PC-3 (cell line): Measurements from ENCODE around the gene BAHD1. TPM values are rescaled to one million over a fixed set of nuclear protein-coding genes. Genes with fewer than 3 reads are reported as not detected.
A peak's percentile ranks its signal among the peaks of the same experiment; 100 is the strongest.

Experiments used
- ATAC-seq: fragments of 200-7000 bp; cut with Tn5 transposase; 2 replicates; pipeline ENCODE4 v1.9.1; 2020; ENCODE audit warnings: mild to moderate bottlenecking, moderate library complexity
- BruUV-seq: library from RNA; stranded (reverse); fragments of 400-500 nt; replicated peaks from 2 replicates; lab custom pipeline; 2021; lab: Mats Ljungman, UMichigan
- CTCF ChIA-PET: fragments of 300-600 bp; sonication (Branson Sonifier 250); formaldehyde crosslinking; loops from one replicate; lab custom pipeline; 2022; ENCODE audit warnings: antibody characterized with exemption; lab: Charles Lee
- POLR2A ChIA-PET: fragments of 300-600 bp; sonication (Branson Sonifier 250); formaldehyde crosslinking; loops from one replicate; lab custom pipeline; 2022; ENCODE audit warnings: antibody characterized with exemption; ENCODE audit not compliant: unreplicated experiment; lab: Charles Lee
- DNase-seq: peaks from one replicate; pipeline ENCODE4 v3.0.0-alpha.2; 2015
- H2AFZ ChIP-seq: fragments of 300-600 bp; sonication (generic); 2 replicates; pipeline ENCODE4 v1.6.0; 2016; ENCODE audit warnings: antibody characterized with exemption, low read length
- H3F3A ChIP-seq: fragments of 300-600 bp; sonication (generic); one replicate; pipeline ENCODE4 v1.6.0; 2017; ENCODE audit warnings: antibody characterized with exemption, low read length, control low read depth, mild to moderate bottlenecking; ENCODE audit not compliant: unreplicated experiment
- H3K27ac ChIP-seq: fragments of 300-600 bp; sonication (generic); 2 replicates; pipeline ENCODE4 v1.5.1; 2016; ENCODE audit warnings: mild to moderate bottlenecking, low read length
- H3K27me3 ChIP-seq: fragments of 300-600 bp; sonication (generic); 2 replicates; pipeline ENCODE4 v1.6.1; 2016; ENCODE audit warnings: low read length, mixed read lengths
- H3K36me3 ChIP-seq: fragments of 300-600 bp; sonication (generic); 2 replicates; pipeline ENCODE4 v1.6.1; 2016; ENCODE audit warnings: low read depth, mixed run types, low read length, mixed read lengths
- H3K4me1 ChIP-seq: fragments of 300-600 bp; sonication (generic); 2 replicates; pipeline ENCODE4 v1.5.1; 2016; ENCODE audit warnings: low read length; ENCODE audit not compliant: insufficient read depth
- H3K4me2 ChIP-seq: fragments of 300-600 bp; sonication (generic); 2 replicates; pipeline ENCODE4 v1.6.0; 2016; ENCODE audit warnings: low read length
- H3K4me3 ChIP-seq: fragments of 300-600 bp; sonication (generic); 2 replicates; pipeline ENCODE4 v1.5.1; 2016; ENCODE audit warnings: mild to moderate bottlenecking, low read length, mixed read lengths
- H3K79me2 ChIP-seq: fragments of 300-600 bp; sonication (generic); 2 replicates; pipeline ENCODE4 v1.6.1; 2017; ENCODE audit warnings: low read length, mixed read lengths
- H3K9ac ChIP-seq: fragments of 300-600 bp; sonication (generic); 2 replicates; pipeline ENCODE4 v1.6.0; 2016; ENCODE audit warnings: mild to moderate bottlenecking, low read length
- H3K9me2 ChIP-seq: fragments of 300-600 bp; sonication (generic); replicated peaks from 2 replicates; pipeline ENCODE4 v1.6.1; 2016; ENCODE audit warnings: mixed run types, low read length, mixed read lengths
- H3K9me3 ChIP-seq: fragments of 300-600 bp; sonication (generic); 2 replicates; pipeline ENCODE4 v1.6.1; 2016; ENCODE audit warnings: low read length, mixed read lengths
- H4K20me1 ChIP-seq: fragments of 300-600 bp; sonication (generic); 2 replicates; pipeline ENCODE4 v1.6.1; 2016; ENCODE audit warnings: low read length, mixed read lengths
- CTCF ChIP-seq: fragments of 300-600 bp; sonication (generic); conservative IDR thresholded peaks from 2 replicates; pipeline ENCODE4 v1.5.1; 2017; ENCODE audit warnings: antibody characterized with exemption, low read depth, mild to moderate bottlenecking, low read length
- EZH2 ChIP-seq: fragments of 300-600 bp; sonication (generic); IDR thresholded peaks from one replicate; pipeline ENCODE4 v1.6.1; 2017; ENCODE audit warnings: antibody characterized with exemption, mild to moderate bottlenecking, low read length; ENCODE audit not compliant: unreplicated experiment
- EZH2phosphoT487 ChIP-seq: fragments of 300-600 bp; sonication (generic); IDR thresholded peaks from 2 replicates; pipeline ENCODE4 v1.6.1; 2018; ENCODE audit warnings: mild to moderate bottlenecking, antibody characterized with exemption, low read length, borderline replicate concordance
- intact Hi-C: fragments of 100-400 bp; cut with micrococcal nuclease; formaldehyde crosslinking; loops from 2 replicates; pipeline ENCODE4 v1.9.0; 2023
- total RNA-seq: library from RNA; depleted of rRNA; stranded (reverse); fragments of >200 nt; gene quantifications from 2 replicates; pipeline ENCODE4 v1.2.3, GENCODE V29; 2014

Gene BAHD1
- total RNA-seq, 1 experiment from 2014 or later = 18.8 TPM

- Histone ChIP-seq H3K36me3 (peaks cover 6% of the 10 kb centered on the region; the same call in 1 of the 2 replicates), H3K4me1 (peaks cover 20% of the 10 kb centered on the region), H3K4me3 (peak overlapping the region; percentile 62; the same call in 1 of the 2 replicates), H3K9me2 (no peaks in the 10 kb centered on the region), H3K27ac (peak overlapping the region; percentile 38; the same call in 1 of the 2 replicates), H3K27me3 (no peaks in the 10 kb centered on the region), H3K9me3 (no peaks in the 10 kb centered on the region), H2AFZ (peak overlapping the region; percentile 92), H3K4me2 (peak overlapping the region; percentile 85), H3F3A (peaks cover 4% of the 10 kb centered on the region), H4K20me1 (no peaks in the 10 kb centered on the region), H3K79me2 (peaks cover 16% of the 10 kb centered on the region), H3K9ac (peak overlapping the region; percentile 52; the same call in 1 of the 2 replicates)
- POLR2A ChIA-PET = no interaction called here
- intact Hi-C loops = loop anchor here (2.0 kb wide), 2 partner anchors 29 to 37 kb away; partner anchors contain the start of gene BAHD1
- no peak for DNase-seq
- TF ChIP-seq CTCF = no peak
- TF ChIP-seq EZH2phosphoT487 = no peak
- TF ChIP-seq EZH2 = no peak
- CTCF ChIA-PET = interaction anchor here (0.7 kb wide), 1 partner anchor 205 kb away, joined by 4 read pairs; no protein-coding TSS in a partner anchor
- BruUV-seq = no TSS peak
- no peak for ATAC-seq
Measured at GRCh38 chr15:40469776-40470390, 29.1 kb downstream of the BAHD1 start.

GRCh38 chr15:40470423-40471104 lies 29.8 kb downstream of the BAHD1 start, which contains the start of gene CHST14:
Gene CHST14 (plus strand): TSS chr15:40470984. CDS start chr15:40471214, 230 bp downstream.
- H3K4me2 ChIP-seq = peak within 1 kb of the TSS; percentile 100
- no peaks in the 10 kb centered on the region for H3K9me3 ChIP-seq
- H2AFZ ChIP-seq = peak within 1 kb of the TSS; percentile 94
- DNase-seq = peak; percentile 62
- peaks cover 1% of the 10 kb centered on the region; the same call in 1 of the 2 replicates for H3K36me3 ChIP-seq
- H3K79me2 ChIP-seq = peaks cover 16% of the 10 kb centered on the region
- BruUV-seq = TSS peak; percentile 46
- peak within 1 kb of the TSS; percentile 38 for H3K27ac ChIP-seq
- POLR2A ChIA-PET = no interaction called here
- CTCF ChIA-PET = interaction anchor here (0.7 kb wide), 1 partner anchor 205 kb away, joined by 4 read pairs; no protein-coding TSS in a partner anchor
- peaks cover 4% of the 10 kb centered on the region for H3F3A ChIP-seq
- ATAC-seq = peak; percentile 77
- TF ChIP-seq EZH2 = no peak
- no peak for TF ChIP-seq CTCF
- no peak for TF ChIP-seq EZH2phosphoT487
- H3K27me3 ChIP-seq = no peaks in the 10 kb centered on the region
- H3K4me1 ChIP-seq = peaks cover 20% of the 10 kb centered on the region
- intact Hi-C loops = loop anchor here (2.0 kb wide), 2 partner anchors 30 to 36 kb away; partner anchors contain the start of gene BAHD1
- peak within 1 kb of the TSS; percentile 96 for H3K4me3 ChIP-seq
- no peaks in the 10 kb centered on the region for H3K9me2 ChIP-seq
- H3K9ac ChIP-seq = peak within 1 kb of the TSS; percentile 74
- H4K20me1 ChIP-seq = no peaks in the 10 kb centered on the region
